ENCODE data around the gene TSR1.

The TSR1 gene

GRCh38 chr17:2336215-2336851 is at the start of gene TSR1:
TSR1 (minus strand) TSS chr17:2336457; CDS start chr17:2336427, 30 bp downstream.
- TF ChIP-seq, protein P1, sequence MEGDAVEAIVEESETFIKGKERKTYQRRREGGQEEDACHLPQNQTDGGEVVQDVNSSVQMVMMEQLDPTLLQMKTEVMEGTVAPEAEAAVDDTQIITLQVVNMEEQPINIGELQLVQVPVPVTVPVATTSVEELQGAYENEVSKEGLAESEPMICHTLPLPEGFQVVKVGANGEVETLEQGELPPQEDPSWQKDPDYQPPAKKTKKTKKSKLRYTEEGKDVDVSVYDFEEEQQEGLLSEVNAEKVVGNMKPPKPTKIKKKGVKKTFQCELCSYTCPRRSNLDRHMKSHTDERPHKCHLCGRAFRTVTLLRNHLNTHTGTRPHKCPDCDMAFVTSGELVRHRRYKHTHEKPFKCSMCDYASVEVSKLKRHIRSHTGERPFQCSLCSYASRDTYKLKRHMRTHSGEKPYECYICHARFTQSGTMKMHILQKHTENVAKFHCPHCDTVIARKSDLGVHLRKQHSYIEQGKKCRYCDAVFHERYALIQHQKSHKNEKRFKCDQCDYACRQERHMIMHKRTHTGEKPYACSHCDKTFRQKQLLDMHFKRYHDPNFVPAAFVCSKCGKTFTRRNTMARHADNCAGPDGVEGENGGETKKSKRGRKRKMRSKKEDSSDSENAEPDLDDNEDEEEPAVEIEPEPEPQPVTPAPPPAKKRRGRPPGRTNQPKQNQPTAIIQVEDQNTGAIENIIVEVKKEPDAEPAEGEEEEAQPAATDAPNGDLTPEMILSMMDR (IDR thresholded peaks at IDR 0.05) = peak in 1 of 2 experiments; percentile 17
- peak within 1 kb of the TSS; percentile 80 to 92 for H3K27ac ChIP-seq
- H3K9me3 ChIP-seq = no peaks in the 10 kb centered on the region
- peaks cover 0 to 34% (median 16%) of the 10 kb centered on the region in 4 donors for H3K4me1 ChIP-seq
- intact Hi-C loops (cut with DNase I; ENCODE audit: low total_unique reads) = no loop called here
- peaks cover 36 to 47% (median 38%) of the 10 kb centered on the region in 3 donors for H3K36me3 ChIP-seq
- peak; percentile 87 to 94 for DNase-seq
- no peaks in the 10 kb centered on the region for H3K27me3 ChIP-seq
- H3K4me3 ChIP-seq = peak within 1 kb of the TSS; percentile 85 to 99

DNA sequence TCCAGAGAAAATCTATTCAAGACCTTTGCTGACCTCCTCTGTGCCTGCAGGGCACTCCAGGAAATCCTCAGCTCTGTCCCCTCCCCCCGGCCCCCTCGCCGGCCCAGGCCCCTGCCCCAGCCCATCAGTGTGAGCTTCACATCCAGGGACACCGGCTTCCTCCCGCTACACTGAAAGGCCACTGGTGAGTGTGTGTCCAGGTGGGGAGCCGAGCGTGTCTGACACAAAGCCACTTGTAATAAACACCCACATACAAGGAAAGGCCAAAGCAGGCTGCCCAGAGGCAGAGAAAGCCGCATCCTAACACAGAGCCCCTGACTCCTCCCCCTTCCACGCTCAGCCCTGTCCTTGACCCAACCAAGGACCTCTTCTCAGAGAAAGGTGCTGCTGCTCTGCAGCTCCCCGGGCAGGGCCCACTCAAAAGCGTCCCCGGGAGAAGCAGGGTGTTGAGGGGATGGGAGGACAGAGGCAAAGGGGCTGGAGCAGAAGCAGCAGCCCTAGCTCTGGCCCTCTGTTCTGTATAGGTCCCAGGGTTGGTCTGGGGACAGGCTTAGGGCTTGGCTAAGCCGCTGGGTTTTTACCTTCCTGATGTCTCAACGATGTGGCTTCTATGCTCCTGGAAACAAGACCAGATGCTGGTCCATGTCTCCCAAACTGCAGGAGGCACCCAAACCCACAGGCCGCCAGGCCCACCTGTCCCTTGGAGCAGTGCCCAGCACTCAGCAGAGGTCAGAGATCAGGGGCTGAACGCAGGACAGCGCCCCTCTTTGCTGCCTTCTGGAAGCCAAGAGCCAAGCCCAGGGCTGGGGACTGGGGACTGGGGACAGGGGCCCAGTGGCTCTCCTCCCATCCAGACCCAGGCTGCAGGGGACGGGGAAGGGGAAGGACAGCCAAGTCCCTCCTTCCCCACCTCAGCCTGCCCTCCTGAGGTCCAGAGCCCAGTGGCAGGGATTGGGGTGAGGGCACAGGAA is 49.3 kb upstream of the TSR1 start:
- TF ChIP-seq, protein P1 (IDR thresholded peaks at IDR 0.05) = no peak
- H3K36me3 ChIP-seq = peaks cover 17 to 50% (median 33%) of the 10 kb centered on the region in 3 donors
- intact Hi-C loops (cut with DNase I; ENCODE audit: low total_unique reads) = loop anchor here (10.0 kb wide), 1 partner anchor 269 kb away; no protein-coding TSS in a partner anchor
- H3K4me1 ChIP-seq = peaks cover 0 to 29% (median 9%) of the 10 kb centered on the region in 4 donors
- no peak overlapping the region for H3K4me3 ChIP-seq
- H3K27ac ChIP-seq = peak overlapping the region in 1 of 2 donors; percentile 5
- DNase-seq = no peak
- no peaks in the 10 kb centered on the region for H3K27me3 ChIP-seq
- no peaks in the 10 kb centered on the region for H3K9me3 ChIP-seq

DNA sequence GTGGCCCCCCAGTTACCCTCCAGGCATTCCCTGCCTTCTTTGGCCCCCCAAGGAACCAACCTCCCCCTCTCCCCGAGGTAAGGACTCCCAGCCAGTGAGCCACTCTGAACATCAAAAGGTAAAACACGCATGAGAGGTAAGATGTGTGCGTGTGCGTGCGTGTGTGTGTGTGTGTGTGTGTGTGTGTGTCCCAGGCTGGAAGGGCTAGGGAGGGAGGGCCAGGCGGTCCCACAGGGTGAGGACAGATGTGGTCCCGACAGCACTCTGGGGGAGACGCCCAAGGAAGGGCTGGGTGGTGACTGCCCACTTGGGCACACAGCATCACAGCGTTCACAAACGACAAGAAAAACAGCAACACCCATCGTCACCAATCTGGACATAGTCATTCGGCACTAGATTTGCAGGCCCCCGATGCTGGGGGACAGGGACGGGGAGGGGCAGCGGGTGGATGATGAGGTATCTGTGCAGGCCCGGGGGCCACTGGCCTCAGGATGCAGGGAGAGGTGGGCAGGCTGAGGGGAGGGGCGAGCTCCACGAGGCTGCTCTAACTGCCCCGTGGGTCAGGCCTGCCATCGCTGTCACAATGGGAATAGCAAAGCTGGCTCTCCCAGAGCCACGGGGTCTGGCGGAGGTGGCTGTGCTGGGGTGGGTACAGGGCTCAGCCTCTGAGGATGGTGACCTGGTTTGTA is 48.3 kb upstream of the TSR1 start:
- Histone ChIP-seq H3K27me3 (no peaks in the 10 kb centered on the region), H3K4me1 (peaks cover 0 to 20% (median 3%) of the 10 kb centered on the region in 4 donors), H3K4me3 (no peak overlapping the region), H3K9me3 (no peaks in the 10 kb centered on the region), H3K27ac (peak overlapping the region in 1 of 2 donors; percentile 5), H3K36me3 (peaks cover 17 to 59% (median 39%) of the 10 kb centered on the region in 3 donors)
- TF ChIP-seq, protein P1 (IDR thresholded peaks at IDR 0.05) = no peak
- intact Hi-C loops (cut with DNase I; ENCODE audit: low total_unique reads) = loop anchor here (10.0 kb wide), 1 partner anchor 270 kb away; no protein-coding TSS in a partner anchor
- DNase-seq = no peak

GRCh38 chr17:2383628-2384167 is 47.4 kb upstream of the TSR1 start:
- Histone ChIP-seq H3K27me3 (no peaks in the 10 kb centered on the region), H3K36me3 (peaks cover 17 to 68% (median 48%) of the 10 kb centered on the region in 3 donors), H3K9me3 (no peaks in the 10 kb centered on the region), H3K4me1 (peaks cover 0 to 19% (median 3%) of the 10 kb centered on the region in 4 donors), H3K4me3 (no peak overlapping the region), H3K27ac (peak overlapping the region in 1 of 2 donors; percentile 36)
- TF ChIP-seq, protein P1 (IDR thresholded peaks at IDR 0.05) = no peak
- intact Hi-C loops (cut with DNase I; ENCODE audit: low total_unique reads) = loop anchor here (10.0 kb wide), 1 partner anchor 271 kb away; no protein-coding TSS in a partner anchor
- DNase-seq = no peak

Data from tibial artery (tissue), 4 donors.